Measurements from ENCODE around the gene NDC80. TPM values are rescaled to one million over a fixed set of nuclear protein-coding genes. Genes with fewer than 3 reads are reported as not detected.

NDC80 gene
- polyA plus RNA-seq, 1 donor from 2014 or later, result 1.9 TPM

GRCh38 chr18:2547477-2548087 lies 23.8 kb upstream of the NDC80 start:
- Histone ChIP-seq H2AFZ (ENCODE audit: low read depth, low read length) (no peak overlapping the region), H3K4me3 (ENCODE audit: low read length) (no peak overlapping the region), H4K20me1 (ENCODE audit: insufficient read depth) (no peaks in the 10 kb centered on the region), H3K27ac (ENCODE audit: low read length) (no peak overlapping the region), H3F3A (ENCODE audit: insufficient read depth, low read length, poor library complexity, severe bottlenecking) (no peaks in the 10 kb centered on the region), H3K9ac (ENCODE audit: low read length) (no peak overlapping the region), H3K79me2 (replicated peaks; ENCODE audit: insufficient read depth, low read length) (no peaks in the 10 kb centered on the region), H3K9me3 (ENCODE audit: low read length) (no peaks in the 10 kb centered on the region), H3K27me3 (ENCODE audit: insufficient read depth, low read depth, low read length) (no peaks in the 10 kb centered on the region), H3K9me2 (ENCODE audit: insufficient read depth, low read length) (no peaks in the 10 kb centered on the region), H3K4me2 (ENCODE audit: low read length) (no peak overlapping the region), H3K36me3 (ENCODE audit: insufficient read depth, low read length) (no peaks in the 10 kb centered on the region)
- TF ChIP-seq RAD21 (conservative IDR thresholded peaks at IDR 0.05), result peak; percentile 84
- TF ChIP-seq POLR2AphosphoS5 (IDR thresholded peaks at IDR 0.05), result no peak
- no peak for TF ChIP-seq MXI1 (conservative IDR thresholded peaks at IDR 0.05; ENCODE audit: poor library complexity, severe bottlenecking)
- TF ChIP-seq CTCF (IDR thresholded peaks at IDR 0.05; ENCODE audit: poor library complexity, severe bottlenecking), result peak; percentile 79
- TF ChIP-seq SMC3 (conservative IDR thresholded peaks at IDR 0.05; ENCODE audit: poor library complexity), result peak; percentile 84
- TF ChIP-seq TAF1 (IDR thresholded peaks at IDR 0.05; ENCODE audit: low read depth), result no peak
- TF ChIP-seq REST (IDR thresholded peaks at IDR 0.05; ENCODE audit: borderline replicate concordance), result no peak
- no peak for TF ChIP-seq EZH2 (IDR thresholded peaks at IDR 0.05; ENCODE audit: borderline replicate concordance, insufficient read depth, low read length, poor library complexity, severe bottlenecking)
- no peak for TF ChIP-seq EP300 (conservative IDR thresholded peaks at IDR 0.05; ENCODE audit: poor library complexity, severe bottlenecking)

GRCh38 chr18:2549462-2549861 lies 21.9 kb upstream of the NDC80 start:
- H2AFZ ChIP-seq (ENCODE audit: low read depth, low read length), result no peak overlapping the region
- H3K4me2 ChIP-seq (ENCODE audit: low read length), result no peak overlapping the region
- no peaks in the 10 kb centered on the region for H3K36me3 ChIP-seq (ENCODE audit: insufficient read depth, low read length)
- TF ChIP-seq TAF1 (IDR thresholded peaks at IDR 0.05; ENCODE audit: low read depth) (no peak), REST (IDR thresholded peaks at IDR 0.05; ENCODE audit: borderline replicate concordance) (no peak), POLR2AphosphoS5 (IDR thresholded peaks at IDR 0.05) (no peak), EP300 (conservative IDR thresholded peaks at IDR 0.05; ENCODE audit: poor library complexity, severe bottlenecking) (no peak), MXI1 (conservative IDR thresholded peaks at IDR 0.05; ENCODE audit: poor library complexity, severe bottlenecking) (no peak), SMC3 (conservative IDR thresholded peaks at IDR 0.05; ENCODE audit: poor library complexity) (no peak), EZH2 (IDR thresholded peaks at IDR 0.05; ENCODE audit: borderline replicate concordance, insufficient read depth, low read length, poor library complexity, severe bottlenecking) (no peak), CTCF (IDR thresholded peaks at IDR 0.05; ENCODE audit: poor library complexity, severe bottlenecking) (no peak), RAD21 (conservative IDR thresholded peaks at IDR 0.05) (no peak)
- no peak overlapping the region for H3K9ac ChIP-seq (ENCODE audit: low read length)
- H4K20me1 ChIP-seq (ENCODE audit: insufficient read depth), result no peaks in the 10 kb centered on the region
- no peaks in the 10 kb centered on the region for H3F3A ChIP-seq (ENCODE audit: insufficient read depth, low read length, poor library complexity, severe bottlenecking)
- no peaks in the 10 kb centered on the region for H3K79me2 ChIP-seq (replicated peaks; ENCODE audit: insufficient read depth, low read length)
- no peak overlapping the region for H3K4me3 ChIP-seq (ENCODE audit: low read length)
- H3K9me3 ChIP-seq (ENCODE audit: low read length), result no peaks in the 10 kb centered on the region
- no peaks in the 10 kb centered on the region for H3K27me3 ChIP-seq (ENCODE audit: insufficient read depth, low read depth, low read length)
- H3K27ac ChIP-seq (ENCODE audit: low read length), result no peak overlapping the region
- no peaks in the 10 kb centered on the region for H3K9me2 ChIP-seq (ENCODE audit: insufficient read depth, low read length)
